IPS-15b (cell line): ENCODE measurements around the gene CYP19A1.

Experiments
- H3K27me3 ChIP-seq: one replicate; pipeline ENCODE4 v1.6.1; 2013; ENCODE audit warnings: low read length; ENCODE audit not compliant: control insufficient read depth, insufficient read depth
- H3K36me3 ChIP-seq: one replicate; pipeline ENCODE4 v1.6.1; 2013; ENCODE audit warnings: low read length; ENCODE audit not compliant: control insufficient read depth, insufficient read depth
- H3K4me1 ChIP-seq: one replicate; pipeline ENCODE4 v1.6.1; 2013; ENCODE audit warnings: mild to moderate bottlenecking, low read length; ENCODE audit not compliant: control insufficient read depth, insufficient read depth
- H3K4me3 ChIP-seq: one replicate; pipeline ENCODE4 v1.5.1; 2013; ENCODE audit warnings: low read depth, low read length
- H3K9ac ChIP-seq: one replicate; pipeline ENCODE4 v1.6.1; 2013; ENCODE audit warnings: low read depth, mild to moderate bottlenecking, low read length
- H3K9me3 ChIP-seq: one replicate; pipeline ENCODE4 v1.6.1; 2013; ENCODE audit warnings: mild to moderate bottlenecking, low read length; ENCODE audit not compliant: control insufficient read depth, insufficient read depth

The CYP19A1 gene

DNA sequence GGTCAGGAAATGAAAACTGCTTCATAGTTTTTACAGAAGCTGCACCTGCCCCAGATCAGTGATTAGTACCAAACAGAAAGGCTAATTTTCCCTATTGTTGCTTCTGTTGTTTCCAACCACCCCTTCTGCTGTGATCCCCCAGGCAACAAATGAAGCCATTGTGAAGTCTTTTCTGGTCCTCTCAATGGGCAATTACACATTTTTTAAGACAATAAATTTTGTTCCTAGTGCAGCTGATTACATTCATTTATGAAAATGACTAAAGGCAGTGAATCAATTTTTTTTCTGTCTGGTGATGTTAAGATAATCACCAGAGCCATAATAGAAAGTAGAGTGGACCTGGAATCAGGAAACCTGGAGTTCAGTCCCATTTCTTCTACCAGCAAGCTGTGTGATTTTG lies 35.7 kb upstream of the CYP19A1 start:
- peaks cover 2% of the 10 kb centered on the region for H3K4me1 ChIP-seq
- H3K9me3 ChIP-seq = no peaks in the 10 kb centered on the region
- no peak overlapping the region for H3K9ac ChIP-seq
- no peak overlapping the region for H3K4me3 ChIP-seq
- no peaks in the 10 kb centered on the region for H3K27me3 ChIP-seq
- no peaks in the 10 kb centered on the region for H3K36me3 ChIP-seq

DNA sequence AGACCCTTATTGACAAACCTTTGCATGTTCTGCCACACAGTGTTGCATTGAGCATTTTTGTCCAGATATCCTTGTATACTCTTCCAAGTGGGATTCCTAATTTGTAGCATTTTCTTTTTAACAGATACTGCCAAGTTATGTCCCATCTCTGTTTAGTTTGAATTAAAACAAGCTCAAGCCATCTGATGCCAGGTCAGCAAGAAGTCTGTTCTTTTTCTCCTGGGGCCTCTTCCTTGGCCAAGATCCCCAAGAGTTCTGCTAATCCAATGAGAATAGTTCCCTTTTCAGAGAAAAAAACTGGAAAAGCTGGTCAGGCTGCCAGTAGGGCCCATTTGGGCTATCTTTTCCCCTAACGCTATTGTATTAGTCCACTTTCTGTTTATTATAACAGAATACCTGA lies 32.9 kb upstream of the CYP19A1 start:
- H3K27me3 ChIP-seq = no peaks in the 10 kb centered on the region
- peaks cover 4% of the 10 kb centered on the region for H3K4me1 ChIP-seq
- no peak overlapping the region for H3K4me3 ChIP-seq
- no peak overlapping the region for H3K9ac ChIP-seq
- no peaks in the 10 kb centered on the region for H3K36me3 ChIP-seq
- no peaks in the 10 kb centered on the region for H3K9me3 ChIP-seq

DNA sequence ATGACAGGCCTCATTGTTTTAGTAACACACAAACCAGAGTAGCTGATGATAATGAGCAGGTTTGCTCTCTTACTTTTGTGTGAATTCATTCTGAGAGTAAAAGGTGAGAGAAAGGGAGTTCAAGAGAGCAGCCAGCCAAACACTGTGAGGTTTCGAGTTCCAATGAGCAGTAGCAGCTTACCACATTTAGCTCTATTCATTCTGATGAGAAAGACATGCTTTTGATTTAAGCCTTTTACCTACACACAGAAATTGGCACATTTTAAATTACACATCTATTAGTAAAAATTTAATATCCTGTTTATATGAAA lies 31.0 kb upstream of the CYP19A1 start:
- Histone ChIP-seq H3K9me3 (no peaks in the 10 kb centered on the region), H3K9ac (no peak overlapping the region), H3K4me1 (peaks cover 4% of the 10 kb centered on the region), H3K27me3 (no peaks in the 10 kb centered on the region), H3K36me3 (no peaks in the 10 kb centered on the region), H3K4me3 (no peak overlapping the region)

DNA sequence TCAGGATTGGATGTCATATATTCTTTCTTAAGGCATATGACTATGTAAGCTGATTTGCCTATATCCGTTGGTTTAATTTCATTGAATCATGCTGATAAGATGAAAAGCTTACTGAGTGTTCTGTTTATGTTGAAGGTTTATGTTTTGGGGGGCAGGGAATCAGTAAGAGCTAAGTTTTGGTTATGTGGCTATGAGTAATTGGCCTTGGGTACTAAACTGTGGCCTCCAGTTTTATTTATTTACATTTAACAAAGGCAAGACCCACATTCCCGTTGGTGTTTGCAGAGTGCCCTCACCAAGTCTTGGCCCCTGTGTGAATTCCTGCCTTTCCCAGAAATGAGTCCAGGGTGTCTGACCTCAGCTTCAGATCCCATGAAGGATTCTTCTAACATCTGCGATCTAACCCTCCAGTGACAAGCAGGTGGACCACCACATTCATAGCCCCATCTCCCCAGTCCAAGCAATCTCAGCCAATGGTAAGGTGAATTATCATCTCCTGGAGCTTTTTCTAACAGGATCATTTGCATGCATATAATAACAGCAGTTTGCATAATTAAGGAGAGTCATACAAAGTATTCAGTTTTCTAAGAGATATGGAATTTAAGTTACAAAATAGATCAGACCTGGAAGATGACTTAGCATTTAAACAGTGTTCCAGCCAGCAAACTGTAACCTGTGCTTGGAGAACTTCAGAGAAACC lies 30.5 kb upstream of the CYP19A1 start:
- no peak overlapping the region for H3K9ac ChIP-seq
- no peaks in the 10 kb centered on the region for H3K27me3 ChIP-seq
- no peaks in the 10 kb centered on the region for H3K9me3 ChIP-seq
- peaks cover 4% of the 10 kb centered on the region for H3K4me1 ChIP-seq
- H3K36me3 ChIP-seq = no peaks in the 10 kb centered on the region
- H3K4me3 ChIP-seq = no peak overlapping the region

DNA sequence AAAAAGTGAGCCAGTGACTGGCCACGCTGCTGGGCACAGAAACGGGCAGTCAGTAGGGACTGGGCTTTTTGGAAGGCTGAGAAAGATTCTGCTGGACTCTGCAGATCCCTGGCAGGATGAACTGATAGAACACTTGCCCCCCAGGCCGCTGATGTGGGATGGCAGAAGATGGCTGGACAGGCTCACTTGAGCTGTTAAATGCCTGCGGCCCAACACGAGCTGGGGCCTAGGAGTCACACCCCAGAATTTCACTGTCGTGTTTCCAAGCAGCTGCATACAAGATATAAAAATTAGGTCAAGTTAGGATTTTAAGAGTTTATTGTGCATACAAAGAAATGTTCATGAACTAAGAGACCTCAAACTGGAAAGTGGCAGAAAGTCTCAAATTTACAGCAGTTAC lies 29.9 kb upstream of the CYP19A1 start:
- Histone ChIP-seq H3K4me1 (peaks cover 4% of the 10 kb centered on the region), H3K4me3 (no peak overlapping the region), H3K27me3 (no peaks in the 10 kb centered on the region), H3K36me3 (no peaks in the 10 kb centered on the region), H3K9me3 (no peaks in the 10 kb centered on the region), H3K9ac (no peak overlapping the region)

DNA sequence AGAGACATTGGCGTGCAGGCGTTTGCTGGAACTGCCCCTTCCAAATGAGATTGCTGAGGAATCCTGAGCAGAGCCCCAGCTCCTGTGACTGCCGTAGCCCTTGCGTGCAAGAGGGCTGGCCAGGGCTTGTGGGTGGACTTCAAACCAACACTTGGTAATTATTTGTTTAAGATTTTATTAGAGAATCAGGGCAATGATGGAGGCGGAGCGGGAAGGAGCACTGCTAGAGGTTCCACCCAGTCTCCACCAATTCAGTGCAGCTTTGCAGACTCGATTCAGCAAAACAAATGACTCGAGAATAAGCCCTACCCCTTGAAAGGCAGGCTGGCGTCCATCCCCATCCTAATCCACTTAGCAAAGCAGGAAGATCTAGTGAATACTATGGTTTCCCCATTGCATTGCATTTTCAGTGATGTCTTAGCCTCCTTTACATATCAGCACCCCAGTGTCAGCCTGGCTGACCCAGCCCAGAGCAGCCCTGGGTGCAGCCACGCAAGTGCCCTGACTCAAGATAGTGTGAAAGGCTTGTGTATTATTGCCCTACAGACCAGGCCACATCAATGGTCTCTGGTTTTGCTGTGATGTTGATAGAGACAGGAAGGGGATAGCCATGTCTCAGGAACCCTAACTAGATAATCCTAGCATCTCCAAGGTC lies 29.1 kb upstream of the CYP19A1 start:
- Histone ChIP-seq H3K4me3 (no peak overlapping the region), H3K9me3 (no peaks in the 10 kb centered on the region), H3K36me3 (no peaks in the 10 kb centered on the region), H3K9ac (no peak overlapping the region), H3K27me3 (no peaks in the 10 kb centered on the region), H3K4me1 (peaks cover 4% of the 10 kb centered on the region)

DNA sequence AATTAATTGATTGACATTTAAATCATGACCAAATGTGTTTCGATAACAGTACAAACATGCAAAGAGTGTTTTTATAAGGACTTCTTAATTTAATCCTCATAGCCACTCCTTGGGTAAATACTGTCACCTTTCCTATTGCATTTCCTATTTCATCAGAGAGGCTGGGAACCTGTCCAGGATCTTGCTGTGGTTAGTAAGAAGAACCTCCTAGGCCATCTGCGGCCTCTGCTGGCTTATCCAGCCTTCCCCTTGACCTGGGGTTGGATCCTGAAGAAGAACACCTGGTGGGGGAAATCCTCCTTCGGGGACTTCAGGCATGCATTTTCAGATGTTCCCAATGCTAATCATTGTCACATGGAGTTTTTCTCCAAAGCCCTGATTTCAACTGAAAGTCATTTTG lies 28.5 kb upstream of the CYP19A1 start:
- Histone ChIP-seq H3K4me3 (no peak overlapping the region), H3K4me1 (peaks cover 4% of the 10 kb centered on the region), H3K27me3 (no peaks in the 10 kb centered on the region), H3K9ac (no peak overlapping the region), H3K9me3 (no peaks in the 10 kb centered on the region), H3K36me3 (no peaks in the 10 kb centered on the region)

DNA sequence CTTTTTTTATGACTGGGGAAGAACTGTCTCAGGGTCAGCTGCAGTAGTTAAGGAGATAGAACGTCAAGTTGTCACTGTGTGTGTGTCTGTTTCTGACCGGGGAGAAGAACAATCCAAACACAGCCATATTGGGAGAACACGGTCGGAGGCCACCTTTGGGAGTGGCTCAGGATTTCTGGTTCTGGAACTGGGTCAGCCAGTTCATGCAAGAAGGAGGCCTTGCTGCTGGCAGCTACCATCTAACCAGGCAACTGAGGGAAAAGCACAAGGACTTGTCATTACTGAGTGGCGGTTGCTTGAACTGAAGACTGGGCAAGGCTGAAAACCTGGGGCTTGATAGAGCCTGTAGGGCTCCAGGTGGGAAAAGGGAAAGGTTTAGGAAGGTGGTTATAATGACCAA lies 27.7 kb upstream of the CYP19A1 start:
- Histone ChIP-seq H3K9ac (no peak overlapping the region), H3K27me3 (no peaks in the 10 kb centered on the region), H3K9me3 (no peaks in the 10 kb centered on the region)

DNA sequence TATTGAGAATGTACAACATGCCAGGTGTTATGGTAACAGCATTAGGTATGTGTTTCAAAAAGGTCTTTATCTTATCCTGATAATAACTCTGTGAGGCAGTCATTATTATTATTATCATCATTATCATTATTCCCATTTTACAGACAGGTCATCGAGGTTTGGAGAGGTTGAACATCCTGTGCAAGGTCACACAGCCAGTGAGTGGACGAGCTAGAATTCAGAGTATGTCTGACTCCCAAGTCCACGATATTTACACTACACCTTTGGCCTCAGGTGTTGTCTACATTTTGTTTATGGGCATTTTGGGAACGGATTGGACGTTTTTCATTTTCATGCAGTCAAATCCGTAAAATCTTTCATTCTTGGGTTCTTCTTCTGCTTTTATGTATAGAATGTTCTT lies 27.0 kb upstream of the CYP19A1 start:
- peaks cover 4% of the 10 kb centered on the region for H3K4me1 ChIP-seq
- H3K4me3 ChIP-seq = no peak overlapping the region
- no peaks in the 10 kb centered on the region for H3K27me3 ChIP-seq
- no peaks in the 10 kb centered on the region for H3K9me3 ChIP-seq
- no peaks in the 10 kb centered on the region for H3K36me3 ChIP-seq
- no peak overlapping the region for H3K9ac ChIP-seq

More for the DNA sequence above, 27.7 kb upstream of the CYP19A1 start:
- Histone ChIP-seq H3K36me3 (no peaks in the 10 kb centered on the region), H3K4me1 (peaks cover 4% of the 10 kb centered on the region), H3K4me3 (no peak overlapping the region)

DNA sequence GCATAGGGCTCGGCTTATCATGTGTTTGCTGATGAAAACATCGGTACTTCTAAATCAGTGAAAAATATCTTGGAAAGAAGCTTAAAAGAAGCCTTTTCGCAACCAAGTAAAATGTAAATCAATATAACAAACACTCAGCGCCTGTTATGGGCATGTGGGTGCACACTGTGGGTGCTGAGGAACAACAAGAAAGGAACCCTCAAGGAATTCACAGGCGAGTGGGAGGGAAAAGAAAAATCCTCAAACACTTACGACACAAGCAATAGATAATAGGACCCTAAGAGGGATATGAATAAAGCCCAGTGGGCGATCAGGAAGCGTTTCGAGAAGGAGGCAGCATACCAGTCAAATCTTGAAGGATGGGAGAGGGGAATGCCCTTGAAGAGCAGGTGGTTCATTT lies 25.0 kb upstream of the CYP19A1 start:
- no peaks in the 10 kb centered on the region for H3K36me3 ChIP-seq

DNA sequence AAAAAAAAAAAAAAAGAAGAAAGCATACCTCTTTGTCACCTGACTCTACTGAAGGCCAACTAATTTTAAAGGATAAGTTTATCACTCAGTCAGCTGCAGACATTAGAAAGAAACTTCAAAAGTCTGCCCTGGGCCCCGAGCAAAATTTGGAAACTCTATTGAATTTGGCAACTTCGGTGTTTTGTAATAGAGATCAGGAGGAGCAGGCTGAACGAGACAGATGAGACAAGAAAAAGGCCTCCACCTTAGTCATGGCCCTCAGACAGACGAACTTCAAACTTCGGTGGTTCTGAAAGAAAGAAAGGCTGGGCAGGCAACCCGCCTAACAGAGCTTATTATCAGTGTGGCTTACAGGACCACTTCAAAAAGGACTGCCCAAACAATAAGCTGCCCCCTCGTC lies 21.6 kb upstream of the CYP19A1 start:
- no peak overlapping the region for H3K4me3 ChIP-seq
- H3K9ac ChIP-seq = no peak overlapping the region
- no peaks in the 10 kb centered on the region for H3K4me1 ChIP-seq
- no peaks in the 10 kb centered on the region for H3K36me3 ChIP-seq
- H3K9me3 ChIP-seq = no peaks in the 10 kb centered on the region
- H3K27me3 ChIP-seq = no peaks in the 10 kb centered on the region

More for the DNA sequence above, 25.0 kb upstream of the CYP19A1 start:
- H3K9ac ChIP-seq = no peak overlapping the region
- no peaks in the 10 kb centered on the region for H3K27me3 ChIP-seq
- H3K4me1 ChIP-seq = no peaks in the 10 kb centered on the region
- no peaks in the 10 kb centered on the region for H3K9me3 ChIP-seq
- no peak overlapping the region for H3K4me3 ChIP-seq

DNA sequence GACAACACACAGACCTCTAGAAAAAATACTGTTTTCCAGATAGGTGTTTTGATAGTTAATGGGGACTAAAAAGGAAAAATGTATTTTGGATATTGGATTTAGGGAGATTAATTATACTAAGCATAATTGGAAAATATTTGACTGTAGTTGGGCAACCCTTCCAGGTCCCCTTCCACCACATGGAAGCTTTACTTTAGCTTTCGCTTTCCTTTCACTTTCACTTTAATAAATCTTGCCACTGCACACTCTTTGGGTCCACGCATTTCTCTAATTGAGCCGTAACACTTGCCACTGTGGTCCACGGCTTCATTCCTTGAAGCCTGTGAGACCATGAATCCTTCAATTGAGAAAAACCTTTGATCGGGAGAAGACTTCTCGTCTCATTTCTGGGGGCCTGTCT lies 18.6 kb upstream of the CYP19A1 start:
- Histone ChIP-seq H3K36me3 (no peaks in the 10 kb centered on the region), H3K27me3 (no peaks in the 10 kb centered on the region), H3K4me1 (no peaks in the 10 kb centered on the region), H3K9me3 (no peaks in the 10 kb centered on the region), H3K9ac (no peak overlapping the region), H3K4me3 (no peak overlapping the region)
